Hippocampal formation (tissue), 2 donors: ENCODE results near the gene RCOR2.

Experiments
- DNase-seq, 2 donors: peaks; one replicate each; lab custom pipeline; 2025; lab: John Stamatoyannopoulos, UW

Gene RCOR2

DNA sequence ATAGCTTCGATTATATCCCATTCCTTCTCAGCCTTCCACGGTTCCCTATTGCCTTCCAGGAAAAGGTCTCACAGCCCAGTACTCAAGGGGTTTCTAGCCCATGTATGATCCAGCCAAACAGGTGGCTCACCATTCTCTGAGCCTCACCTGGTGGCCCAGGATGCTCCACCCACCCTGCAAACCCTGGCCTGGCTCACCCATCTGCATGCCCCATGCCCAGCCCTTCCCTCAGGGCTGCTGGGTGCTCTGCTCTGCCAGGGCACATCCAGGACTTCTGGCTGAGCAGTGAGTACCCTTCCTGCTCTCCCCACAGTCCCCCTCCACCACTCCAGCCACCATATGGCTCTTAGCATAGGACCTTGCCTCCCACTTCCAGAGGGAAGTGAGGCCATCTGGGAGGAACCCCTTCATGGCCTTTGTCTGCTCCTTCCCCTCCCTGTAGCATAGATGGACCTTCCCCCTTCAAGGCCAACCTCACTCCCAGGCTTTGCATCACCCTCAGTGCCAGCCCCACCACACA is 5.8 kb upstream of the RCOR2 start:
- no peak for DNase-seq

DNA sequence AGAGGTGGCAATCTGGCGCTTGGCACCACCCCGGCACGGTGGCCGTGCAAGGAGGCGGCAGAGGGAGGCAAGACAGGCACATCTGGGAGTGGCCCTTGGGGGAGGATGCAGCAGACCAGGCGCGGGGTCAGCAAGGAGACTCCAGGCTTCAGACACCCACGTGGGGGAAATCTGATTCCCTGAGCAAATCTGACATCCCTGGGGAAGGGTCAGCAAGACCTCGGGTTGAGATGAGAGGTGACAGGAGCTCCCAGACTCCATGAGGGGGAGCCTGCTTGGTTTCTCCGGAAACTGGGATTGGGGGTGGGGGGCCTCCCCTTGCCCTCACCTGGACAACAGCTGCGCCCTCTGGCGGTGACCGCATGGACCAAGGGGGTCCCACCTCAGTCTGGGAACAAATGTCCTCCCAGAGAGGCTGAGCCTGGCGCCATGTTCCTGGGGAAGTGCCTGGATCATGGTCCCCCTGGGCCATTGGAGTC is 4.0 kb upstream of the RCOR2 start:
- no peak for DNase-seq

DNA sequence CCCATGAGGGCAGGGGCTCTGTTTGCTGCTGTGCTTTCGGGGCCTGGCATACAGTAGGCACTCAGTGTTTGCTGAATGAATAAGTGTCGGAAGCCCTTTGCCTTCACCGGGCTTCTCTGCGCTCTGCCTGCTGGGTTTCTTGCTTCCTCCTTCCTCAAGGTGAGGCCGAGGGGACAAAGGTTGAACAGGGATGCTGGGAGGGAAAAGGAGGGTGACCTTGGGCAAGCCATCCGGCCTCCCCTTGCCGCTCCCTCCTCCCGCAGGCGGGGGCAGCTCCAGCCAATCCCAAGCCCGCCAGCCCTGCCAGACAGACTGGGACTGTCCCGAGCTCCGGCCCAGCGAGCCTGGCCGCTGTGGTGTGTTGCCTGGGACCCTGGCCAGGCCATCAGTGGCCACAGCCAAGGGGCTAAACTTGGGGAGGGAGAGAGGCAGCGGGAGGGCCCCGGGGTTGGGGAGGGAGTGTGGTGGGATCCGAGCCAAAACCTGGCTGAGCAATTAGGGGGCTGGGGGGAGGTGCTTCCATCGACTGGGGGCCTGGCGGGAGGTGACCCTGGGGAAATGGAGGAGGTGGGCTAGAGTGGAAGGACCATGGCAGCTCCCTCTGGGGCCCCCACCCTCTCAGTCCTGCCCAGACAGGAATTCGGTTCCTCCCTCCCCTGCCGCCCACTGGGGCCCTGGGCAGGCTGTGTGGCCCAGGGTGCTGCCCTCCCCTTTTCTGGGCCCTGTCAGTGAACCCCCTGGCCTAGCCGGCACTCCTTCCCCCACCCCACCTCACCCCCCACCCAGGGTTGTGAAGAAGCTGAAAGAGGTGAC is 3.4 kb upstream of the RCOR2 start:
- DNase-seq = peak; percentile 35 to 80

DNA sequence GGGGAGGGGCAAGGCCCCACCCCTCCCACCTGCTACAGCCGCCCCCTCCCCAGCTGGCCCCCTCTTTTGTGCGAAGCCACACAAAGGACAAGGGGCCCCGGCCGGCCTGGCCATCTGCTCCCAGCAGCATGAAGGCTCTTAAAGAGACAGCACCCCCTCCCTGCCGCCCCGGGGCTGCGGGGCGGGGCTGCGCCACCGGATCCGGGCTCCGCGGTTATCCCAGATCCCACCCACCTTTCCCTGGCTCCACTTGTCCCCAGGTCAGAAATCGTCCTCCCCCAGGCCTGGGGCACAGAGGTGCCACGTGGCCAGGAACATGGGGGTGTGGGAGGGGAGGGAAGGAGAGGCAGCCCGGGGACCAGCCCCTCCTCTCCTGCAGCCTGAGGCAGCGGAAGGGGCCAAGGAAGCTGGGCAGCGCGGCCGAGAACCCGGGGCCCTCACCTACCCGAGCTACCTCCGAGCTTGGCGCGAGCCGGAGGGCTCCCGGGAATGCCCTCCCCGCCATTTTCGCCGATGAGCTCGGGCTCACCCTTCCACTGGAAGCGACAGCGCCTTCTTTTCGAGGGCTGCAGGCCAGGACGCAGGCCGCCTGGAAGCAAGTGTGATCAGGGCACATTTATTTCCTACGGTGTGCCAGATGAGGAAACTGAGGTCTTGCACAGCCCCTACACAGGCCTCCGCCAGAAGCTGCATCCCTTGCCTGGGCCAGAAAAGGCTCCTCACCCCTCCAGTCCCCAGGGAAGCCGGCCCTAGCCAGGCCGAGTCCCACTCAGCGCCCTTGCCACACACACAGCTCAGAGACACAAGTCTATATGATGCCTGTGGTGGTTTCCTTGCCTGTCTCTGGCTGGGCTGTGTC is 2.5 kb upstream of the RCOR2 start:
- DNase-seq = peak; percentile 35 to 63

DNA sequence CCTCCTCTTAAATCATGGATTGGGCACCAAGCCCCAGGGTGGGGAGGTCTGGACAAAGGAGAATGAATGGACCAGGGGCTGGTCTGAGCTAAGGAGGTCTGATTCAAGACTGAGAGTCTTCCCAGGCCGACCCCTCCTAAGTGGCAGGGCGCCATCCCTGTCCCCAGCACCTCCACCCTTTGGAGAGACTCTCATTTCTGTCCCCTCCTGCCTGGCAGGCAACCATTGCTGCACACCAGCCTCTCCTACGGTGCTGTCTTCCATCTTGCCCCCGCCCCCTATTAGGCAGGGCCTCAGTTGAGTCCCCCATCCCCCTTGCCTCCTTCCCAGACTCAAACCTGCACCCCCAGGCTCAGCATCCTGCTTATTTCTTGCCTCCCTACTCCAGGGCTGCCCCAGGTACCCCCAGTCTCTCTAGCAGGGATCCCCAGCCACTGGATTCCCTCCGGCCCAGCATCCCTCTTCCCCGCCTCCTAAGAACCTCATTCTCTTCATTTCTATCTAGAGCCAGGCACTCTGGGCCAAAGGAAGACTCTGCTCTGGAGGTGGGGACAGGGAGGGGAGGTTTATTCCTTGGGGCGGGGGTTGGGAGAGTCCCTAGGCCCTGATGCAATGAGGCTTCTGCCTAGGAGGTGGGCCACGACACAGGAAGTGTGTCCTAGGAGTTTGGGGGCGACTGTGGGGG is 1.7 kb upstream of the RCOR2 start:
- no peak for DNase-seq

DNA sequence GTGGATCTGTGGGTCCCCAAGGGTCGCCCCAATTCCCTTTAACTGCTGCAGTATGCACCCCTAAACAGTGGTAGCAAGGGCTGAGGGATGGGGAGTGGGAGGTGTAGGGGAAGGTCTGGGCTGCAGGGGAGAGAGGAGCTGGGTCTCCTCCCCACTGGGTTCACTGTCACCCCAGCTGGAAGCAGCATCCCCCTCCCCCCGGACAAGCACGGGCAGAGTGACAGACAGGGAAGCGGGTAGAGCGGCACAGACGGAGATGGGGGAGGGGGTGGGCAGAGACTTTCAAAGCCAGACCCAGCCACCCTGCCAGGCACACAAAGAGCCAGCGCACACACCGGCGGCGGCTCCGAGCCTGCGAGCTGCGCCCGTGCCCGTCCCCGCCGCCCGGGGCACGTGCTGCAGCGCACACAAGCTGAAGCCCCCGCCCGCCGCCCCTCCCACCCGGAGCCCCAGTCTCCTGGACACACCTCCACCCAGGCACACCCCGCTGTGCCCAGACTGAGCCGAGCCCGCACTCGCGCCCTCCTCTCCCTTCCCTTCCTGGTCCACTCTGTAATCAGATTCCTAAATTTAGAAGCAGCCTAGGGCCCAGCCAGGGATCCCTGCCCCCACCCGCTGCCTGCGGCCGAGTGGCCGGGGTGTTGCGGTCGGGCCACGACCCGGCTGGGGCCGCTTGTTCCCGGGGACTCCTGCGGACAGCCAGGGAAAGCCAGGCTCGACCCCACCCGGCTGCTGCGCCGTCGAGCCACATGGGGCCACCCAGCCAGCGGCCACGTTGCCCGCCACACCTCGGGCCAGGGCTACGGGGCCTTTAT is 935 bp upstream of the RCOR2 start:
- DNase-seq = peak; percentile 66 to 77

DNA sequence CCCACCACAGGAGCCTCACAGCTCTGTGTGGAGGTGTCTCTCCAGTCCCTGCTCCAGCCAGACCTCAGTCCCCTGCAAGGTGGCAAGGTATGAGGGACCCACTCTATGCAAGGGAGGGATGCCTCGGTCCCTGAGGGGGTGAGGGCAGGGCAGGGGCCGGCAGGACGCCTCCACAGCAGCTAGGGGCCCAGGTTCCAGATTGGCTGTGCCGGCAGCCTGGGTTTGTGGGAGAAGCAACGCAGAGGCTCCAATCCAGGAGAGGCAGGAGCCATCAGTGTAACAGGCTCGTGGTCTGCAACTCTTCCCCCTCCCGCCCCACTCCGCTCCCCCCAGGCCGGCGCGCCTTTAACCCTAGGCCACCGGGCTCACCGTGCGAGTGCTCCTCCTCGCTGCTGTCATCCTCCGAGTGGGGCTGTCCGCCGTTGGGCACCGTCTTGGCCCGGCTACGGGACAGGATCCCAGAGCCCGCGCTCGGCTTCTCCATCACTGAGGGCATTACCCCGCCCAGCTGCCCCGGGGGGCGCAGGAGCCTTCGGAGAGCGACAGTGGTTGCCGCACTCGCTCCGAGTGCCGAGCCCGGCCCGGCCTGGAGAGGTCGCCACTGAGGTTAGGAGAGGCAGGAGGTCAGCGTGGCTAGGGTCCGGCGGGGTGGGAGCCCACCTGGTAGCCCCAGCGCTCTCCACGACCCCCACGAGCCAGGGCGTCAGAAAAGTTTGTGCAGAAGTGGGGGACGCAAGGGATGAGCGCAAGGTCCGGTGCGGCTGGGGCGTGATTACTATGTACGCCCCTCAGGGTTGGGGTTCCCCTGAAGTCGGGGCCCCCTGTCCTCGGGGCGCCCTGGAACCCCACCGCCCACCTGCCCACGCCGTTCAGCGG is 765 bp downstream of the RCOR2 start:
- peak in 1 of 2 donors; percentile 25 for DNase-seq

DNA sequence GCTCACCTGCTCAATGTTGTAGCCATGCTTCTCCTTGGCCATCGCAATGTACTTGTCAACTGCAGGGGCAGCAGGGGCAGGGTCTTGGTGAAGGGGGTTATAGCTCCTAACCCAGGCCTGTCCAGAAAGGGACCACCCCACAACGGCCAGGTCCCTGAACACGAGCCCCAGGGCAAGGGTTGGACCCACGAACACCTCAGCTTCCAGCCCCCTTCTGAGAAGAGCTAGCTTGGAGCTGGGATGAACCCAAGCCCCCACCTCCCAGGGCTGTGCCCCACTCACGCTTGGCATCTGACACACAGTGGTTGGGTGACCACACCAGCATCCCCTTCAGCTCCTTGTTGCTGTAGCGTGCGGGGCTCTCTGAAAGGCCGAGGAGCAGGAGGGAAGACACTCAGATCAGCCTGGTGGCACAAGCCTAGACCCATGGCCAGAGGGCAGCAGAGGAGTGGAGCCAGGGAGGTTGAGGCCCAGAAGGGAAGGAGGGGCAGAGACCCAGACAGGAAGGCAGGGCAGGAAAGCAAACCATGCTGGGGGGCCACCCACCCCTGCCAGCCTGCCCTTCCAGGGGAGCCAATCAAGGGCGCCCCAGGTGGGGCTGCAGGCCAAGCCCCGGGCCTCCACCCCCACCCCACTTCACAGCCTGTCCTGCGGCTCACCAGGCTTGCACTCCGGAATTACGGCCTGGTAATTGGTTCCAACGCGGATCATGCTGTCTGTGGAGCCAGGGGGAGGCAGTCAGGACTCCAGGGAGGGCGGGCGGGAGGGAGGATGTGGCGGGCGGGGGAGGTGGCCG is 1.9 kb downstream of the RCOR2 start:
- no peak for DNase-seq

DNA sequence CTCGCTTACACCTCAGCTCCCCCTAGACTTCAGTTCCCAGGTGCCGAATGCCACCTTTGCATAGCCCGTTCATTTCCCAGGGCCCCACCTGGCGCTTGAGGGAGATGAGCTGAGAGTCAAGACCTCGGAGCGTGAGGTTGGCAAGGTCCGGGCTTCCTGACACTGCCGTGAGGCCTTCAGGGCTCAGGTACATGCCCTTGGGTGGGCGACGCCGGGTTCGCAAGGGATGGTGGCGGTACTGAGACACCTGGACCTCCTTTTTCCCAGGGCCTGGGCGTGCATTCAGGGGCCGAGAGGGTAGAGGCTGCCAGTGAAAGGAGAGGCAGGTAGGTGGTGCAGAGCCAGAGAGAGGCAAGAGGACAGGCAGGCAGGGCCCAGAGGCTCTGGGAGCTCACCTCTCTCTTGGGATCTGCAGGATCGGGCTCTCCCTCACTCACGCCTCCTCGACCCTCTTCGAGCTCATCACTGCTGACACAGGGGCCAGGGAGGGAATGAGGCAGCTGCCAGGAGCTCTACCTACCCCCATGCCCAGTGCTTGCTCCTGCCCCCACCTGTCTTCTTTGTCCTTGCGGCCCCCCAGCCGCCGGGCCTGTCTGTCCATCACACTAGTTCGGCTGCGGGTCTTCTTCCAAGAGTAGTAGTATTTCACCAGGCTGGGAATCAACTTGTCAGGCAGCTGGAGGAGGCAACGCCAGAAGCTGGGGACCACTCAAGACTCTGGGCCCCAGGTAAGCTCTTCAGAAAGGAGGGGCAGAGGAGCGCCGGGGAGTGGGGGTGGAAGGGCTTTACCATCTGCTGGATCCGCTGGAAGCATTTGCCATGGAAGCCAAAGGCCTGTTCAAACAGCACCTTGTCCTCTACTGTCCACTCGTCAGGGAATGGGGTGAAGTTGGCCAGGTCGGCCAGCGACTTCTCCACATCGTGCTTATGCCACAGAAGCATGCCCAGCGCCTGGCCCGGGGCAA is 2.8 kb downstream of the RCOR2 start:
- no peak for DNase-seq

DNA sequence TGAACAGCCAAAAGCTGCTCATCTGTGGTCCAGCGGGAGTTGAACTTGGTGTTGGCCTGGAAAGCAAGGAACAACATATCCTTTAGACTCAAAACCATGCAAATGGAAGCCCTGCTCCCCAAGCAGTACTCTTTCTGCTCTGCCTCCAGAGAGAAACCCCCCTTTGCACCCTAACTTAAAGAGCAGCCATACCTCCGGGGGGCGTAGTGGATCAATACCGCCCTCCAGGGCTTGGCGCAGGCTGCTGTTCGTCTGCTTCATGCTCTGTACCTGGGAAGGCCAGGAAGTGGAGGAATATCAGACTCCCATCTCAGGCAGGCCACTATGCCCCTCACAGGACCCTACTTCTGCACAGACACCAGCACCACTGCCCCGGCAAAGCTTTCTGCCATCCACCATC is 4.3 kb downstream of the RCOR2 start:
- DNase-seq = no peak

DNA sequence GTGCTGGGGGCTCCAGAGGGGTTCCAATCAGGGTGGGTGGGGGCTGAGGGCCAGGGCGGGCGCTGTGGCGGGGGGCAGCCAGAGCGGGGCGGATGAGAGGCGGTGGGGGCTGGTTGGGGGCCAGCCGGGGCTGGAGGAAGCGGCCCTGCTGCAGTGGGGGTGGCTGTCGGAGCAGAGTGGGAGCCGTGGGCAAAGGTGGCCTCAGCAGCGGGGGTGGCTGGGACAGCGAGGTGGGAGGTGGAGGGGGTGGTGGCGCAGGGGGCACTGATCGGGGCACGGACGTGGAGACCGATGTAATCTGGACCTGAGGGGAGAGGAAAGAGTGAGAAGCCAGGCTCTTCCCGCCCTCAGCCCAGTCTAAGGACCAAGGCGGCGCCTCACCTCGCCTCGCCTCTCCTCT is 5.1 kb downstream of the RCOR2 start:
- DNase-seq = no peak

DNA sequence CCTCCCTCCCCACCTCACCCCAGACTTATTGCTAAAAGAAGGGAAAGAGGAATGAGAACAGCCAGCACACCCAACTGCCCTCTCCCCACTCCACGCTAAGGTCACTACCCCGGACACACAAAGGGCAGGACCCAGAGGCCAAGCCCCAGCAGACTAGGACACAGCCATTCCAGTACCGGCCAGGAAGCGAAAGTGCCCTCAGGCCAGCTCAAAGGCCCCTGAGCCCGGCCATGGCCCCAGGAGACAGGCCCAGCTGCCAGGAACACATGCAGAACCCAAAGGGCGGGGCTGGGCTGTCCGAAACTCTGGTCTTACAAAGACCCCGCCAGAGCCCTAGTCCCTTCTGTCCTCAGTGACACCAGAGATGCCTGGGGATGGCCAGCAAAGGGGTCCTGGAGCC is 5.5 kb downstream of the RCOR2 start:
- no peak for DNase-seq

DNA sequence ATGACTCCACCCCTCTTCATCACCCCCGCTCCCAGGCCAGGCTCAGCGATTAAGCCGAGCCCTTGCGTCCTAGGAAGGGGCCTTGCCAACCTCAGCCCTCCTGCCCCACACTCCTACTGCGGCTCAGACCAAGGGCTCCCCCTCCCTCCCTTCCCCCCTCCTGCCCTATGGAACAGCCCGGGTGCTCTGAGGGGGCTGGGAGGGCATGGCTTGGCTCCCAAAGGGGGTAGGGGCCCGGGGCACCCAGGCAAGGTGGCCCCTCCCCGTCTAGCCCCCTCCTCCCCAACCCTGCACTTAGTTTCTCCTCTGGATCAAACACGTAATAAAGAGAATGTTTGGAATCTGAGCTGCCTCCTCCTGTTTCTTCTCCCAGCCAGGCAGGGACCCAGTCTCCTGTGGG is 6.3 kb downstream of the RCOR2 start:
- no peak for DNase-seq

DNA sequence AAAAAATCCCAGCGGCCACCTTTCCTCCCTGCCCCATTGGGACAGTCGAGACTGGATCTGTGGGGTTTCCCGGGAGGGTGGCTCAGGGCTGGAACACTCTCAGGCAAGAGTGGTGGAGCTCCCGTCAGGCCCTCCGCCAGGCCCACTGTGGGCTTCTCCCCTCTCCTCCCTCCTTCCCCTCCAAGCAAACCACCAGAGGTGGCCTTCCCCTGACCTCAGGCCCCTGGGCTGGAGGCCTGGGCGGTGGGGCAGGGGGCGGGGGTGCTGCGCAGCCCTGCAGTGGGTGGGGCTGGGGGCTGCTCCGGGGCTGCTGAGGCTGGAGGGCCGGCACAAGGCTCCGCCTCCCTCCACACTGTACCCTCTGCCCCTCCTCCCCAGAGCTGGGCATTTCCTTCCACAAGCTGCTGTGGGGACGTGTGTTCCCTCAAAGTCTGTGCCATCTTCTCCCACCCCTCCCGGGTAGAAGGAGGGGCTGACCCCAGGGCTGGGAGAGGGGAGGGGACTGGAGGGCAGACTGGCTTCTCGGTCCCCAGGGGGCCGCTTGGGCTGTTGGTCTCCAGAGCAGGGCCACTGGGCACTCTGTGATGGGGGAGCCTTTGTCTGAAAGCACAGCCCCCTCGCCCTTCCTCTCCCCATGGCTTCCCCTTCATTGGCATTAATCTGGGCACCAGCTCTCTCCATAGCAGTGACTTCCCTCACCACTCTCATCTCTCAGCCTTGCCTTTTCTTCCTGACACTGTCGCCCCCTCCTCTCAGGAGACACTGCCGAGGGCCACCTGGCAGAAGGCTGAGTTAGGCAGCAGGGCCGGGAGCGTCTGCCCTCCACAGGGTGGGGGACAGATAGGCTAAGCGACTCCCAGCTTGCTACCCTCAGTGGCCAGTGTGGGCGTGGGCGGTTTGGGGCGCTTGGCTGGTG is 7.1 kb downstream of the RCOR2 start:
- DNase-seq = no peak

DNA sequence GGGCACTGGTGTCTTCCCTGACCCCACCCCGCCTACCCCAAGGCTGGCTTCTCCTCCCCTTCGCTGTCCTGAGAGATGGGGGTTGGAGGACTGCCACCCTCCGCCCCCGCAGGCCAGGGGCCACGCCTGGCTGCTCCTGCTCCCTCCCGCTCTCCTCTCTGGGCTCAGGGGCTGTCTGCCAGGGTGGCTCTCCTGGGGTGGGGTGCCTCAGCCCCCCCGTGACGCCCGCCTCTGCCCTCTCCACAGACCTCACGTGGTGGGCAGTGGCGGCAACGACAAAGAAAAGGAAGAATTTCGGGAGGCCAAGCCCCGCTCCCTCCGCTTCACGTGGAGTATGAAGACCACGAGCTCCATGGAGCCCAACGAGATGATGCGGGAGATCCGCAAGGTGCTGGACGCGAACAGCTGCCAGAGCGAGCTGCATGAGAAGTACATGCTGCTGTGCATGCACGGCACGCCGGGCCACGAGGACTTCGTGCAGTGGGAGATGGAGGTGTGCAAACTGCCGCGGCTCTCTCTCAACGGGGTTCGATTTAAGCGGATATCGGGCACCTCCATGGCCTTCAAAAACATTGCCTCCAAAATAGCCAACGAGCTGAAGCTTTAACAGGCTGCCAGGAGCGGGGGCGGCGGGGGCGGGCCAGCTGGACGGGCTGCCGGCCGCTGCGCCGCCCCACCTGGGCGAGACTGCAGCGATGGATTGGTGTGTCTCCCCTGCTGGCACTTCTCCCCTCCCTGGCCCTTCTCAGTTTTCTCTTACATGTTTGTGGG is 8.1 kb downstream of the RCOR2 start:
- no peak for DNase-seq

DNA sequence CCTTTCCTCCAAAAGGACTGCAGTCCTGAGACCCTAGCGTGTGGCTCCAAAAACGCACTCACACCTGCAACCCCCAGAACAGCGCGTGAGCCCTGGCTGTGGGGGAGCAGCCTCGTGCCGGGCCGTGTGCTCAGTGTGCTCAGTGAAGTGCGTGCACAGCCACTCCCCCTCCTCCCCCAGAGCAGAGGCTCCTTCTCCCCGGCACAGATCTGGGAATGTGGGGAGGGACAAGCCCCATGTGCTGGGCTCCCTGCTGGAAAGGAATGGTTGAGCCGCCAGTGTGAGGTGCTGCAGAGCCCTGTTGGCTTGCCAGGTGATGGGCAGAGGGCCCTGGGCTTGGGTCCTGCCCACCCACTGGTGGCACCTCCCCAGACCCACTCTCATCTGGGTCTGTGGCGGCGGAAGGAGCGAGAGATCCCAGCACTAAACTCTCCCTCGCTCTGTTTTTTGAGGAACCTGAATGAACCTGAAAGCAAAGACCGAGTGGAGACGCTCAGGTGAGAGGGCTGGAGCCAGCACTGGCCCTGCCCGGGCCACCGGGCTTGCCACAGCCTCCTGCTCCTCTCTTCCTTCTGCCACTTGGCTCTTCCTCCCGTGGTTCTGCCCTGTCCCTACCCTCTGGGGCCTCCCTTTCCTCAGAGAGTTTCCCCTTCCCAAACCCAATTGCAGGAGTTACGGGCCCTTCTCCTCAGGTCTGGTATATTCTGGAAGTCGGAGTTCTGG is 9.0 kb downstream of the RCOR2 start:
- no peak for DNase-seq
